Activated T-helper 1 cell treated with Interleukin-2 at 50 U/mL for 16 hours (primary cell): ENCODE data around the gene CBS.
"Not testable (repeated sequence)": the region's sequence is repeated elsewhere in the genome, so short reads cannot be mapped to it uniquely, and the experiment has no call there.

ENCODE experiments used
- DNase-seq: peaks from one replicate; pipeline ENCODE4 v3.0.0-alpha.2; 2020; ENCODE audit warnings: low read depth

The CBS gene

GRCh38 chr21:43075170-43076022, at the start of gene CBS:
Gene CBS, minus strand, starts transcription at chr21:43075835. Its CDS starts 3,642 bp downstream, at chr21:43072193.
- not testable (repeated sequence) for DNase-seq

- not testable (repeated sequence) for DNase-seq
Observed at GRCh38 chr21:43115956-43116355, 40.3 kb upstream of the CBS start.

GRCh38 chr21:43114483-43114882, 38.8 kb upstream of the CBS start:
- DNase-seq: not testable (repeated sequence)

GRCh38 chr21:43109006-43109405, 33.4 kb upstream of the CBS start:
- DNase-seq: not testable (repeated sequence)

- not testable (repeated sequence) for DNase-seq
Observed at GRCh38 chr21:43108177-43108576, 32.5 kb upstream of the CBS start.

DNA sequence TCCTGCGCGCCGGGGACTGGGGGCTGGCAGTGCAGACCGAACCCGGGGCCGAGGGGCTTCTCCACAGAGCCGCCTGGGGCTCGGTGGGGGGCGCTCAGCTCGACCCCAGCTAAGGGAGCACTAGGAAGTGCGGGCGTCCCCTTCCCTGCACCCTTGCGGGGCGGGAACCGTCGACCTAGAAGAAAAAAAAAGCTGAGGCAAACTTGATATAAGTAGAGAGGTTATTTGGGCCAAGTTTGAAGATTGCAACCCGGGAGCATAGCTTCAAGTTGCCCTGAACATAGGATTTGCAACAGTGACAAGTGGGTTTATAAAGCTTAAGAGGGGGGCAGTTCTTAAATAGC, 32.1 kb upstream of the CBS start:
- not testable (repeated sequence) for DNase-seq

DNA sequence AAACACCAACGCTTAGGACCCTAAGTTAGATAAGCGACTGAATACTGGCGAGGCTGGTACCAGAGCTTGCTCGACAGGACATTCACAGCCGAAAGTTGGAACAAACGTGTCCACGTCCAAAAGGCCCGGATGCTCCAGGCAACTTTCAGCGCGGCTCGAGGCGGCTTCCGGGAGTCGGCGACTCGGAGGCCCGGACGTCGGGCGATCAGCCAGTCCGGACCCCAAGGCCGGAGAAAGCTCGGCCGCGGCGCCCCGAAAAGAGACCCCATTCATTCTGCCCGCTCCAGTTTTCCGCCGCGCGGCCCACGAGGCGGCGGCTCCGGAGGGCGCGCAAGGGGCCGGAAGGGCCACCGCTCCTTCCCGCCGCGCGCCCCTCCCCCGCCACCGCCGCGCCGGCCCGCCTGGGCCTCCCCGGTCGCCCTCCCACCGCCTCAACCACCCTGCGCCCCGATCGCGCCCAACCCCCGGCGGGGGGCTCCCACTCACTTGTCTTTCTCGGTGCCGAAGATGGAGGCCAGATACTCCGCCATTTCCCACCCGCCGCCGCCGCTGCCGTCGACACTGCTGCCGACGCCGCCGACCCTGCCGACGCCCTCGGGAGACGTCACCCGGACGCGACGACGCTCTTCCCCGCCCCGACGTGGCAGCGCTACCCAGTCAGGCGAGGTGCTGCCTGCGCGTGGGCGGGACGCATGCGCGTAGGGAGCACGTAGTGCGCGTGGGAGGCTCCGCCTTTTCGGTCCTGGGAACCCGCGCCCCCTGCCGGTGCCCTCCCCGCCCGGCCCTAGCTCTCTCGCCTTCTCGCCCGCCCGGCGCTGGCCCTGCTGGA, 31.5 kb upstream of the CBS start, which contains the start of gene U2AF1:
Gene U2AF1, minus strand, starts transcription at position 606 of the 829 bp plus-strand sequence. Its CDS starts 76 bp downstream, at position 530.
- not testable (repeated sequence) for DNase-seq

- DNase-seq: not testable (repeated sequence)
Observed at GRCh38 chr21:43104642-43105041, 29.0 kb upstream of the CBS start.

- DNase-seq: not testable (repeated sequence)
Observed at GRCh38 chr21:43102281-43102680, 26.6 kb upstream of the CBS start.

- DNase-seq: not testable (repeated sequence)
Observed at GRCh38 chr21:43101676-43102075, 26.0 kb upstream of the CBS start.

DNA sequence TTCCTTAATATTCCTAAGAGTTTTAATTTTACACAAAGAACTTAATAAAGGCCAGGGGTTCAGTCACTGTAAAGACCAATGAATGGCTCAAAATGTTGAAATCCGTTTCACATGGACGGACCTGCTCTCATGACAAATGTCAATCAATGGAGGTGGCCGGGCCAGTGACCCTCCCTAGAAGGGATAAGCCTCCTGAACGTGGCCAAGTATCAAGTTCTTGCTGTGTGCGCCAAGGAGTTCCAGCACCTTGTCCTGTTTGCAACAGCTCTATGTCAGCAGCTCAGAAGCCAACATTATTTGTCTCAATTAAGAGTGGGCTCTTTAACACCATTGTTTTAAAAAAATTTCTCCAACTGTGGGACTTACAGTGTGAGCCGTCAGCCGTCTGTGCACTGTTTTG, 25.4 kb upstream of the CBS start:
- not testable (repeated sequence) for DNase-seq

DNA sequence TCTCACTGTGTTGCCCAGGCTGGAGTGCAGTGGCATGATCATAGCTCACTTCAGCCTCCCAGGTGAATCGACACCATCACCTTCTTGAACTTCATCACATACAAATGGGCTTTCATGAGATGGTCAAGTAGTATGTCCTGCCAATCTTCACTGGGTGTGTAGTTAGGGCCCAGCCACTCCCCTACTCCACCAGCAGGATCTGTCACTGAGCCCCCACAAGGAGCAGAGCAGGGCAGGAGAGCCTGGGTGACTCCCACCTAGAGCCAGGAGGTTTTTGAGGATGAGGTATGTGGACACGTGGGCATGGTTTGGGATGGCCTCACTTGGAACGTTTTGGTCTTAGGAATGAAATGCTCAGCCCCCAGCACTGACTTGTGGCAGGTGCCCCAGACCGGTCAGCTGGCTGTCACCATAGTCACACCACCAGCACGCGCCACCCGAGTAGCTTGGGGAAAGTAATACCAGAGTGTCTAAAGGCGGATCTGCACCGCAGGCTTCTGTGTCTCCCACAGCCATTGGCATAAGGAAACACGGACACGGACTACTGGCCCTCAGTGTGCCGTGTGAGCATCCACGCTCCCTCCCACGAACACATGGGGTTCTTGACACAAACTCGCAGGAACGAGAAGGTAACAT, 16.5 kb upstream of the CBS start:
- not testable (repeated sequence) for DNase-seq

- not testable (repeated sequence) for DNase-seq
Observed at GRCh38 chr21:43090947-43091346, 15.3 kb upstream of the CBS start.

- not testable (repeated sequence) for DNase-seq
Observed at GRCh38 chr21:43089463-43089862, 13.8 kb upstream of the CBS start.

DNA sequence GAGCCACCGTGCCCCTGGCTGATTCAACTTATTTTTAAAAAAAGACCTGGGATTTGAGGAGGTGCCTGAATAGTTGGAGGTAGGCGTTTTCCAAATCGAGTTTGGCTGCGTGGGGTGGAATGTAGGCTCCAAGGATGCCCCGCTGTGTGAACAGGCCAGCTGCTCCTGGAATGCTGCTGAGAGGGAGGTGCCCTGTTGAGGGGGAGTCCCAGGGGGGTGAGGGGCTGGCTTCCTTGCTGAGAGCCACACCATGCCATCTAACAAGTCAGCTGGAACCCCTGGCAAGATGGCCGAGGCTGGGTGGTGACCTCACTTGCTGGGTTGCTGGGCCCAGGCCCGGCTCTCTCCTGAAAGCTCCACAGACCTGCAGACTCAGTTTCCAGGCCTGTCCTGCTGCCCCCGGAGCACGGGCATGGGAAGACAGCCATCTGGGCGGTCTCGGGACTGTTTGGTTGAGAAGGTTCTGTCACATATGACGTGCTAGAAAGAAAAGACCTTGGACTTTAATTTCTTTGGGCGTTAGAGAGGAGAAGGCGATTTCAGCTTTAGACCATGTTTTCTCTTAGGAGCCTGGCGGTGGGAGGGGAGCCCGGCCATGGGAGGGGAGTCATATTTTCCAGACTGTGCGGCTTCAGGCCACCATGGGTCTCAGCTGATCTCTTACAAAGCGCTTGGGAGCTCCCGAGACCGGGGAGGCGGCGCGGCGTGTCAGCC, 7.1 kb upstream of the CBS start:
- DNase-seq: not testable (repeated sequence)

GRCh38 chr21:43076643-43077042, 1.0 kb upstream of the CBS start:
- not testable (repeated sequence) for DNase-seq

GRCh38 chr21:43076023-43076637, 495 bp upstream of the CBS start:
- not testable (repeated sequence) for DNase-seq

- not testable (repeated sequence) for DNase-seq
Observed at GRCh38 chr21:43074401-43075169, 1.1 kb downstream of the CBS start.

GRCh38 chr21:43072742-43073141, 2.9 kb downstream of the CBS start:
- not testable (repeated sequence) for DNase-seq

DNA sequence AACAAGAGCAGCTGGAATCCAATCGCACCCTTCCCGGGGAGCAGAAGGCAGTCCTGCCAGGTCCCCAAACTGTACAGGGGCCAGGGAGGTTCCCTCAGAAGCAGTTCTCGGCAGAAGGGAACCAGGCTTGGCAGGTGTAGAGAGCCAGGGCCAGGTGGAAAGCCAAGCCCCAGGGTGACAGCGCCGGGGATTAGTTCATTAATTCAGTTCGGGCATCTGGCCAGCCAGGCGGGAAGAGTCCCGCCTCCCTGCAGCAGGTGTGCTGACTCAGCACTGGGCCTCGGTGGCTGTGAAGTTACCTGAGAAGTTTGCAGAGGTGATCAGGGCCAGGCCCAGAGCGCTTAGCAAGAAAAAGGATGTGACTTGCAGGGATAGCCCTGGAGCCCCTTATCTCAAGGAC, 6.0 kb downstream of the CBS start:
- DNase-seq: not testable (repeated sequence)
